ENCODE results near the gene LRRIQ1. TPM values are rescaled to one million over a fixed set of nuclear protein-coding genes. Genes with fewer than 3 reads are reported as not detected.
A peak's percentile ranks its signal among the peaks of the same experiment; 100 is the strongest.

Gene LRRIQ1
- total and polyA plus RNA-seq, 2 of the 4 experiments (the other 2 are of a cell fraction) = under 0.01 to 0.05 TPM

- peak overlapping the region; percentile 69; the same call in 1 of the 2 replicates for H2BK20ac ChIP-seq (ENCODE audit: low read depth, low read length)
- peak; percentile 35 for ATAC-seq (ENCODE audit: low read depth)
- CTCF ChIA-PET = interaction anchor here (0.6 kb wide), 1 partner anchor 154 kb away, joined by 4 read pairs; no protein-coding TSS in a partner anchor
- H3K14ac ChIP-seq (replicated peaks; ENCODE audit: low read depth, low read length) = peak overlapping the region; percentile 59; the same call in 1 of the 2 replicates
- no peaks in the 10 kb centered on the region for H4K20me1 ChIP-seq (ENCODE audit: insufficient read depth, low read length)
- H3K9me1 ChIP-seq (ENCODE audit: insufficient read depth, low read length) = peaks cover 5% of the 10 kb centered on the region; the same call in 1 of the 2 replicates
- H3K56ac ChIP-seq (ENCODE audit: extremely low read depth, insufficient read depth, low read length) = no peak overlapping the region; the same call in 1 of the 2 replicates
- POLR2A ChIA-PET (ENCODE audit: unreplicated experiment) = interaction anchor here (0.5 kb wide), 1 partner anchor 242 kb away, joined by 6 read pairs; no protein-coding TSS in a partner anchor
- H3K79me1 ChIP-seq (ENCODE audit: low read depth in 1 of 2, low read length in 2 of 2) = no peaks in the 10 kb centered on the region
- H3K36me3 ChIP-seq (ENCODE audit: control insufficient read depth, insufficient read depth, low read length) = no peaks in the 10 kb centered on the region
- dilution Hi-C loops (cut with HindIII; ENCODE audit: low sequenced_read_pairs, unreplicated experiment) (no loop called here), intact Hi-C loops (cut with micrococcal nuclease) (no loop called here), in situ Hi-C loops (cut with MboI; ENCODE audit: low sequenced_read_pairs) (no loop called here)
- no peak overlapping the region for H4K91ac ChIP-seq (ENCODE audit: insufficient read depth, low read depth, low read length)
- H3K4me1 ChIP-seq (ENCODE audit: control insufficient read depth, insufficient read depth, low read length) = peaks cover 10% of the 10 kb centered on the region
- no TSS peak for BruUV-seq (replicated peaks)
- DNase-seq = peak; percentile 42
- H4K5ac ChIP-seq (ENCODE audit: low read depth, low read length) = no peak overlapping the region
- no peaks in the 10 kb centered on the region for H3K9me3 ChIP-seq (ENCODE audit: control insufficient read depth, insufficient read depth, low read length)
- no peak overlapping the region for H3K9ac ChIP-seq (ENCODE audit: low read depth, low read length)
- 0 out of 4 replicates have a peak overlapping the region, but pooled peaks of 1 of the 2 experiments have one; percentile 60 for H4K8ac ChIP-seq (ENCODE audit: low read depth in 2 of 2, low read length in 2 of 2)
- H3K27ac ChIP-seq (ENCODE audit: insufficient read depth, low read length) = no peak overlapping the region; the same call in 1 of the 2 replicates
- peak overlapping the region; percentile 61; the same call in 1 of the 2 replicates for H3K18ac ChIP-seq (ENCODE audit: low read depth, low read length)
- H3K4ac ChIP-seq (ENCODE audit: low read depth, low read length) = no peak overlapping the region
- peak; percentile 30; the same call in 1 of the 2 replicates for TF ChIP-seq CEBPB (IDR thresholded peaks at IDR 0.05; ENCODE audit: low read depth, low read length)
- TF ChIP-seq RCOR1 (IDR thresholded peaks at IDR 0.05; ENCODE audit: insufficient replicate concordance, low read length) = no peak
- no peak for TF ChIP-seq FOS (IDR thresholded peaks at IDR 0.05; ENCODE audit: low read depth, low read length)
- TF ChIP-seq CHD1 (IDR thresholded peaks at IDR 0.05; ENCODE audit: low read depth, low read length) = no peak
- TF ChIP-seq SMC3 (IDR thresholded peaks at IDR 0.05; ENCODE audit: low read depth, low read length) = no peak
- TF ChIP-seq MAZ (IDR thresholded peaks at IDR 0.05; ENCODE audit: borderline replicate concordance, low read depth, low read length) = no peak
- TF ChIP-seq RAD21 (IDR thresholded peaks at IDR 0.05; ENCODE audit: low read length) = no peak
- H2AK9ac ChIP-seq (replicated peaks; ENCODE audit: low read depth, low read length, poor library complexity) = no peak overlapping the region
- H2AK5ac ChIP-seq (ENCODE audit: low read depth, low read length) = no peak overlapping the region
- peak overlapping the region; percentile 5; the same call in 1 of the 2 replicates for H3K4me2 ChIP-seq (ENCODE audit: low read depth, low read length)
- H2BK120ac ChIP-seq (ENCODE audit: low read depth, low read length) = peak overlapping the region; percentile 72; the same call in 1 of the 2 replicates
- no CpG with 5 or more reads among the region's 2 CpGs for WGBS, 2 experiments (ENCODE audit: extremely low coverage in 2 of 2, insufficient read length in 1 of 2)
- H2BK15ac ChIP-seq (ENCODE audit: low read depth, low read length) = no peak overlapping the region
- H2AFZ ChIP-seq (replicated peaks; ENCODE audit: low read length, poor library complexity) = no peak overlapping the region
- no peaks in the 10 kb centered on the region for H3K27me3 ChIP-seq (ENCODE audit: control insufficient read depth, insufficient read depth, low read length)
- no peak overlapping the region for H3K4me3 ChIP-seq (ENCODE audit: insufficient read depth, low read depth, low read length)
- H3K23ac ChIP-seq (ENCODE audit: low read depth, low read length) = no peak overlapping the region
- H2BK5ac ChIP-seq (ENCODE audit: low read depth, low read length, poor library complexity, severe bottlenecking) = no peak overlapping the region
Measured at GRCh38 chr12:84995641-84996040, 40.5 kb upstream of the LRRIQ1 start.
